ENCODE measurements around the gene MOCS1.

- TF ChIP-seq POLR2A (IDR thresholded peaks at IDR 0.05) = no peak
- no peak for TF ChIP-seq CTCF (IDR thresholded peaks at IDR 0.05)
These were observed 14.1 kb downstream of the MOCS1 start for GRCh38 chr6:39920157-39920556.
